Measurements from ENCODE around the gene IQCN. TPM values are rescaled to one million over a fixed set of nuclear protein-coding genes. Genes with fewer than 3 reads are reported as not detected.

IQCN gene
- total RNA-seq, 1 donor from 2014 or later: under 0.01 TPM

DNA sequence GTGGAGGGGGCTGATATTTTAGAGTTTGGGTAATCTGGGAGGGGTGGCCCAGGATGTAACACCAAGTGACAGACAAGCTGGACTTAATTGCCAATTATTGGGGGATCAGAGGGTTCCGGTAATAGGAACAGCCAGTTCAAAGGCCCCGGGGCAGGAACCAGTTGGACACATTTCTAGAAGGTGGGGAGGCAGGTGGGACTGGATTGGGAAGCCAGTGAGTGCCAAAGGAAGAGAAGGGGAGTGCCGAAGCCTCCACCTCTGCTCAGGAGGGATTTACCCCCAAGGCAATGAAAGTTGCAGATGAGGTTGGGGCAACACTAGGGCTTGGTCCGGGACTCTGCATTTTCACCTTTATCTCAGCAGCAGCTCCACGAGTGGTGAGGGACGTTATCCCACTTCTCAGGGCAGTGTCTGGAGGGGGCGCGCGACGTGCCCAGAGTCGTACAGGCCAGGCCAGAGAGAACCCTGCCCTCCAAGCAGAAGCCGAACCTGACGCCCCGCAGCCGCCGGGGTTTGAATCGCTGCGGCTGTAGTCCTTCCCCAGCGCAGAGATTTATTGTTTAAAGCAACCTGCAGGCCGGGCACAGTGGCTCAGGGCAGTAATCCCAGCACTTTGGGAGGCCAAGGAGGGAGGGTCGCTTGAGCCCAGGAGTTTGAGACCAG is 12.9 kb upstream of the IQCN start:
- no peak for DNase-seq (ENCODE audit: low read depth in 2 of 2)

- no peak for DNase-seq (ENCODE audit: low read depth in 2 of 2)
Measured at GRCh38 chr19:18284712-18285360, 10.6 kb upstream of the IQCN start.

GRCh38 chr19:18283338-18283737 is 9.1 kb upstream of the IQCN start:
- no peak for DNase-seq (ENCODE audit: low read depth in 2 of 2)

DNA sequence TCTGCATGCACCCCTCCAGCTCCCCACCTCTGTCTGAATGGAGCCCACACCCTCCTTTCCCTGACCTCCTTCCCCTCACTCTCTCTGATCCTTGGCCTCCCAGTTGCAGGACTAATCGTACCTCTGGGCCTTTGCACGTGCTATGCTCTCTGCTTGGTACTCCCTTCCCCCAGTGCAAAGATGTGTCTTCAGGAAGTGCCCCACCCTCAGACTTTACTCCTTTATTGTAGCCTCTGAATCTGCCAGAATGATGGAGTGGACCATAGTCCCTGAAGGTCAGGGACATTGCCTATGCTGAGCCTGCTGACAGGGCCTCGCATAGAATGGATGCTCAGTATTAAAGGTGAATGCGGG is 8.5 kb upstream of the IQCN start:
- no peak for DNase-seq (ENCODE audit: low read depth in 2 of 2)

- no peak for DNase-seq (ENCODE audit: low read depth in 2 of 2)
Measured at GRCh38 chr19:18282021-18282787, 8.0 kb upstream of the IQCN start.

GRCh38 chr19:18281082-18282020 is 7.1 kb upstream of the IQCN start, which contains the start of gene JUND:
TSS of gene JUND (minus strand) at chr19:18281622. CDS start at chr19:18281484, 138 bp downstream.
- peak; percentile 99 for DNase-seq (ENCODE audit: low read depth in 2 of 2)

- DNase-seq (ENCODE audit: low read depth in 2 of 2): peak; percentile 72 to 73
Measured at GRCh38 chr19:18280247-18281081, 6.2 kb upstream of the IQCN start.

GRCh38 chr19:18279516-18280246 is 5.4 kb upstream of the IQCN start:
- peak; percentile 95 for DNase-seq (ENCODE audit: low read depth in 2 of 2)

GRCh38 chr19:18279266-18279515 is 4.9 kb upstream of the IQCN start:
- no peak for DNase-seq (ENCODE audit: low read depth in 2 of 2)

- DNase-seq (ENCODE audit: low read depth in 2 of 2): peak; percentile 24 to 37
Measured at GRCh38 chr19:18278521-18279265, 4.4 kb upstream of the IQCN start.

- peak; percentile 87 for DNase-seq (ENCODE audit: low read depth in 2 of 2)
Measured at GRCh38 chr19:18274781-18275356, 617 bp upstream of the IQCN start.

GRCh38 chr19:18273561-18274218 is 562 bp downstream of the IQCN start:
- DNase-seq (ENCODE audit: low read depth in 2 of 2): no peak

DNA sequence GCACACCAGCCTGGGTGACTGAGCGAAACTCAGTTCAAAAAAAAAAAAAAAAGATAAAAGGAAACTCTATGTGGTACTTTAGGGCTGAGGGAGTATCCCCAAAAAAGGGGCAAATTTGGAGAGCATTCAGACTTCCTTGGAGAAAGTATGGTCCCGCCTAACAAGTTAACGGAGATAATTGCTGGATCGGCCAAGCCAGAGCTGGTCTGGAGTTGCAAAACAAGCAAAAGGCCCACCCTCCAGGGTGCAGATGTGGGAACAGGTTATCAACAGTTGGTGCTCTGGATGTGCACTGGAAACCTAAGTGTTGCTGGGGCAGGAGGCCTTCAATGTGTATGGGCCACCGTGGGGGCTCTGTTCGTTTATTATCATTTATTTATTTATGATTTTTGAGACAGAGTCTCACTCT is 2.8 kb downstream of the IQCN start:
- peak in 1 of 2 donors; percentile 13 for DNase-seq (ENCODE audit: low read depth in 2 of 2)

DNA sequence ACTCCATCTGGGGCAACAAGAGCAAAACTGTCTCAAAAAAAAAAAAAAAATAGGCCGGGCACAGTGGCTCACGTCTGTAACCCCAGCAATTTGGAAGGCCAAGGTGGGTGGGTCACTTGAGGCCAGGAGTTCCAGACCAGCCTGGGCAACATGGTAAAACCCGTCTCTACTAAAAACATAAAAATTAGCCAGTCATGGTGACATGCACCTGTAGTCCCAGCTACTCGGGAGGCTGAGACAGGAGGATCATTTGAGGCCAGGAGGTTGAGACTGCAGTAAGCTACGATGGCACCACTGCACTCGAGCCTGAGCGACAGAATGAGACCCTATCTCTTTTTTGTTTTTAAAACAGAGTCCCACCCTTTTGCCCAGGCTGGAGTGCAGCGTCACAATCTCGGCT is 3.9 kb downstream of the IQCN start:
- DNase-seq (ENCODE audit: low read depth in 2 of 2): no peak

GRCh38 chr19:18269070-18269723 is 5.1 kb downstream of the IQCN start:
- no peak for DNase-seq (ENCODE audit: low read depth in 2 of 2)

DNA sequence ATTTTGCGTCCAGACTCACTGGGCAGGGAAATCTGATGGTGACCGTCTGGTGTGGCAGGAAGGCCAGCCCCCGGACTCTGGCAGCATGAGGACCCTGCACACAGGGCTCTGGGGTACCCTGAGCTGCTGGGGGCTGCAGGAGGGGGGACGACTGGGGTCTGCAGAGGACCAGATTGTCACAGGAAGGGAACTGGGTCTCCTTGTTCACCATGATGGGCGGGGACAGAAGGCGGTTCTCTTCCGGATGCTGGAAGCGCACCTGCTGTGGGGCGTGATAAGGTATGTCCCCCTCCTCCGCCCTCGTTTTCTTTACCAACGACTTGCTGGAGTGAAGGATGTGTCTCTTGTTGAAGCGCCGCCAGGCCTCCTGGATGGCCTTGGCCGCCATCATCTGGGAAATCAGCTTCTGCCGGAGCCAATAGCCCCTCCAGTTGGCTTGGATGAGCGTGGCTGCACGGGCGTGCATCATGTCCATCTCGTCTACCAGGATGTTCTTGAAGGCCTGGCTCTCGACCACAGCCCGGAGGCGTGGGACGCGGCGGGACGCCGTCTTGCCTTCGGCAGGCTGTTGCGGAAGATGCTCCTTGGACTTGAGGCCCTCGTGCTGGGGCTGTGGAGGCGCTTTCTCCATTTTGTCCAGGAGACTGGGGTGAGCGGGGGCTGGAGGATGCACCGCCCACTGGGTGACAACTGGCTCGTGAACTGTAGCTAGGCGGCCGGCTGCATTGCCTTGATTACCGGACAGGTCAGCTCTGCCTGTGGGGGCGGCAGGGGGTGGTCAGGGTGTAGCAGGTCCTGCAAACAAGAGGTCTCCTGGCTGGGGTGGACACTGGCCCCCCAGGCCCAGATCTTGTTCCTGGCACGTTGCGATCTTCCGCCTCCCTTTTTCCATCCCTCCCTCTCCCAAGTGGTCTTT is 7.2 kb downstream of the IQCN start:
- no peak for DNase-seq (ENCODE audit: low read depth in 2 of 2)

GRCh38 chr19:18265582-18265981 is 8.7 kb downstream of the IQCN start:
- DNase-seq (ENCODE audit: low read depth in 2 of 2): no peak

Measured in lung microvascular endothelial cell (primary cell).